Measurements from ENCODE around the gene KIF21A. TPM values are rescaled to one million over a fixed set of nuclear protein-coding genes. Genes with fewer than 3 reads are reported as not detected.

KIF21A gene
- total and polyA plus RNA-seq, 2 of the 13 experiments (the other 11 are each of a cell fraction or from before 2014, with no cell fraction given), result 20.6 to 39.7 TPM

- no peak for TF ChIP-seq ZNF12 (CRISPR knock-in tag; IDR thresholded peaks at IDR 0.05)
- no peak for TF ChIP-seq THAP7 (CRISPR knock-in tag; IDR thresholded peaks at IDR 0.05)
- TF ChIP-seq HNF4A (CRISPR knock-in tag; IDR thresholded peaks at IDR 0.05), result peak; percentile 18; the same call in 1 of the 2 replicates
- no peak for TF ChIP-seq JUNB (CRISPR knock-in tag; IDR thresholded peaks at IDR 0.05; ENCODE audit: borderline replicate concordance)
- no peak for TF ChIP-seq PPARG (CRISPR knock-in tag; conservative IDR thresholded peaks at IDR 0.05)
Observed at GRCh38 chr12:39429809-39430208, 13.1 kb downstream of the KIF21A start (continued).

- H3K27me3 ChIP-seq (ENCODE audit: control insufficient read depth in 1 of 2, insufficient read depth in 2 of 2, low read length in 2 of 2), result no peaks in the 10 kb centered on the region
- no peak for FAIRE-seq
- H4K20me1 ChIP-seq (ENCODE audit: insufficient read depth, low read length), result no peaks in the 10 kb centered on the region
- BruUV-seq (replicated peaks), result no TSS peak
- peak; percentile 78 for DNase-seq (ENCODE audit: low spot score)
- ChIA-PET CTCF (ENCODE audit: low intra/inter-chr PET ratio, low total read pairs) (interaction anchor here (1.8 kb wide), 1 partner anchor 15 kb away, joined by 3 read pairs; the partner anchor contains the start of gene KIF21A), POLR2A (interaction anchor here (1.0 to 4.4 kb wide), 4 partner anchors 9 to 59 kb away, joined by 4 to 32 read pairs (median 4); partner anchors contain the start of gene KIF21A)
- peak overlapping the region; percentile 58 for H3K27ac ChIP-seq (ENCODE audit: extremely low read length, insufficient read depth, low read length)
- H3K4me1 ChIP-seq (ENCODE audit: insufficient read depth, low read length), result peaks cover 44% of the 10 kb centered on the region
- intact Hi-C loops (cut with micrococcal nuclease; ENCODE audit: unreplicated experiment), result loop anchor here (1.0 to 2.0 kb wide), 2 partner anchors 9 to 15 kb away; partner anchors contain the start of gene KIF21A
- in situ Hi-C loops (cut with HindIII; ENCODE audit: extremely low pct_ligation_motif_present, low pct_unique_long_range_greater_than_20kb), result no loop called here
- 3% methylated on average over 3 of the region's 3 CpGs for WGBS (ENCODE audit: low lambda C conversion rate)
- peaks cover 38% of the 10 kb centered on the region for H3K79me2 ChIP-seq (ENCODE audit: insufficient read depth, low read length)
- no peaks in the 10 kb centered on the region for H3K9me3 ChIP-seq (ENCODE audit: low read length)
- no peaks in the 10 kb centered on the region for H3K36me3 ChIP-seq (replicated peaks in 1 of 2; ENCODE audit: control insufficient read depth in 1 of 2, insufficient read depth in 2 of 2, low read length in 2 of 2)
- no peak overlapping the region for H3K9ac ChIP-seq (ENCODE audit: insufficient read depth, low read depth, low read length)
- peak; percentile 91 for ATAC-seq
- H3K4me2 ChIP-seq (ENCODE audit: low read depth, low read length), result peak overlapping the region; percentile 51
- no peak overlapping the region for H2AFZ ChIP-seq (ENCODE audit: low read length)
- no peak overlapping the region for H3K4me3 ChIP-seq (replicated peaks in 1 of 3; ENCODE audit: insufficient read depth in 1 of 3, low read depth in 2 of 3, low read length in 3 of 3)
- TF ChIP-seq PHF8 (CRISPR knock-in tag; IDR thresholded peaks at IDR 0.05), result no peak
- TF ChIP-seq POGK (CRISPR knock-in tag; conservative IDR thresholded peaks at IDR 0.05), result no peak
- TF ChIP-seq ZGPAT (CRISPR knock-in tag; IDR thresholded peaks at IDR 0.05), result 0 out of 2 replicates have a peak, but pooled peaks have one; percentile 37
- TF ChIP-seq BHLHE40 (IDR thresholded peaks at IDR 0.05; ENCODE audit: low read length), result no peak
- TF ChIP-seq HDAC2 (CRISPR knock-in tag; IDR thresholded peaks at IDR 0.05), result peak; percentile 29; the same call in 1 of the 2 replicates
- TF ChIP-seq ZNF891 (CRISPR knock-in tag; IDR thresholded peaks at IDR 0.05), result no peak
- TF ChIP-seq RFXAP (CRISPR knock-in tag; IDR thresholded peaks at IDR 0.05; ENCODE audit: borderline replicate concordance), result no peak
- no peak for TF ChIP-seq ZNF615 (CRISPR knock-in tag; IDR thresholded peaks at IDR 0.05; ENCODE audit: borderline replicate concordance)
- TF ChIP-seq TCF7 (IDR thresholded peaks at IDR 0.05; ENCODE audit: low read depth), result peak; percentile 58
- 0 out of 2 replicates have a peak, but pooled peaks have one; percentile 36 for TF ChIP-seq HMG20B (CRISPR knock-in tag; conservative IDR thresholded peaks at IDR 0.05)
- TF ChIP-seq MTERF4 (CRISPR knock-in tag; IDR thresholded peaks at IDR 0.05), result no peak
- no peak; a peak in 1 of 4 replicates for TF ChIP-seq KLF16 (CRISPR knock-in tag; IDR thresholded peaks at IDR 0.05)
- no peak for TF ChIP-seq FOXK1 (CRISPR knock-in tag; IDR thresholded peaks at IDR 0.05; ENCODE audit: borderline replicate concordance, low read depth)
- TF ChIP-seq ZFY (CRISPR knock-in tag; IDR thresholded peaks at IDR 0.05), result no peak
Observed at GRCh38 chr12:39427360-39427808, 15.5 kb downstream of the KIF21A start.
